ENCODE results near the gene TSPAN18.
"Not testable (repeated sequence)": the region's sequence is repeated elsewhere in the genome, so short reads cannot be mapped to it uniquely, and the experiment has no call there.

Gene TSPAN18

DNA sequence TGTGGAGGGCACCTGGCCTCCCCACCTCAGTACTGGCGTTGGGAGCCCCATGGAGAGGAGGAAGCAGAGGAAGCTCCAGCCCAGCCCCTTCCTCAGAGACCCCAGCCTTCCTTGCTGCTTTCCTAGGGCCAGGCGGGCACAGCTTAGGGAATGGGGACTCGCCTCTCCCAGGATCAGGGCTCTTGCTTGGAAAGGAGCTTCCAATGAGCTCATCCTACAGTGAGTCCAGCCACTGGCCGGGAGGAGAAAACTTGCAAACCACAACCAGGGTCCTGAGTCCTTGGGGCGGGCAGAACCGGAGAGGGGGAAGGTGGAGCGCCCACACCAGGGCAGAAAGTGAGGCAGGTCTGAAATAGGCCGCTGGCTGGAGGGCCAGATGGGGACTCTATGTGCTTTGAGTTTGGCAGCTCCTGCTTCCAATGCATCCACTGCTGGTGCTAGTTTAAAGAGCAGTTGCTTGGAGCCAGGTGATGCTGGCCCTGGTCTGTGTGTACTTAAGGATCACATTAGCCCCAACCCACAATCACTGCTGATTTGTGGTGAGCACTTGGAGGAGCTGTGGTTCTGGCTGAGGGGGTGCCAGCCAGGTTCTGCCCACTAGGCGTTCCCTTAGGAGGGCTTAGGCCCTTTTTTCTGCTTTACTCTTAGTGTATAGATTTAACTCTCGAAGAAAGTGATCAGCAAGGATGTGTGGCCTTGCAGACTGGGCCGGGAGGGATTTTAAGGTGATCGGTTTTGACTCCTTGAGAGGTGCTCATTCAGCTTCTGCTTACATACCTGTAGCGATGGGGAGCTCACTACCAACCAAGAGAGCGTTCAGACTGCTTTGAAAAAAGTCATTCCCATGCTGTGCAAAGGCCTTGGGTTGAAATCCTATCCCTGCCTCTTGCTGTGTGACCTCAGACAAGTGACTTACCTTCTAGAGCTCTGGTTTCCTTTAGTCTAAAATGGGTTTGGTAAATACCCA lies 142.0 kb downstream of the TSPAN18 start:
- DNase-seq (ENCODE audit: low read depth) = no peak

DNA sequence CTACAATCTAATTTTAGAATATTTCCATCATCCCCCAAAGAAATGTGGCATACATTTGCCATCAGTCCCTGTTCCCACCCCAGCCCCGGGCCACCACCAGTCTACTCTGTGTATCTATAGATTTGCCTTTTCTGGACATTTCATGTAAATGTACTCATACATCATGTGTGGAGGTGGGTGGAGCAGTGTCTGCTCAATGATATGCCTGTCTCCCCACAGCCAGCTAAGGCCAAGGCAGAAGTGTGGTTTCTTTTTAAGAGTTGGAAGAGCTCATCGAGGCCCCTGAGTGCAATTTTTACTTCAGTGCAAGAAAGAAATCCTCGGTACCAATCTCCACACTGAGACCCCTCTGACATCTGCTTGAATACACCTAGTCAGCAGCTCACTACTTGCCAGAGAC lies 143.4 kb downstream of the TSPAN18 start:
- DNase-seq (ENCODE audit: low read depth) = no peak

DNA sequence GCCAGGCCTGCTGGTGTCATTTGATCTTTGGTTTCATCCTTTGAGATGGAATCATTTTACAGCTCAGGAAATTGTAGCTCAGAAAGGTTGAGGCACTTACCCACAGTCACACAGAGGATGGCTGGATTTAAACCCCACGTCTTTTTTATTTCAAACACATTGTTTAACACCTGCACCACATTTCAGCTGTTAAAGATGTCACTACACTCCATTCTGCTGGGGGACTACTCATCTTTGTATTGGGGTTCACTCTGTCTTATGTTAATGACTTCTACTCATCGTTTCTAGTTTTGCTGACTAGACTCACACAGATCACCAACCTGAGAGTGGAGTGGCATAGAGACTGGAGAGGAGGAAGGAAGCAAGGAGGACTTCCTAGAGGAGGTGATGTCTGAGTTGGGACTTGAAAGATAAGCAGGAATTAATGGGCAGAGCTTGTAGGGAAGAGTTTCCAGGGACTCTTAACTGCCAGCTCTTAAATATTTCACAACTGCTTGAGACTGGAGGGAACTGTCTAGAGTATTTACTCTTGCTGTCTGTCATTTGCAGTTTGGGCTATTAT lies 143.9 kb downstream of the TSPAN18 start:
- DNase-seq (ENCODE audit: low read depth) = no peak

DNA sequence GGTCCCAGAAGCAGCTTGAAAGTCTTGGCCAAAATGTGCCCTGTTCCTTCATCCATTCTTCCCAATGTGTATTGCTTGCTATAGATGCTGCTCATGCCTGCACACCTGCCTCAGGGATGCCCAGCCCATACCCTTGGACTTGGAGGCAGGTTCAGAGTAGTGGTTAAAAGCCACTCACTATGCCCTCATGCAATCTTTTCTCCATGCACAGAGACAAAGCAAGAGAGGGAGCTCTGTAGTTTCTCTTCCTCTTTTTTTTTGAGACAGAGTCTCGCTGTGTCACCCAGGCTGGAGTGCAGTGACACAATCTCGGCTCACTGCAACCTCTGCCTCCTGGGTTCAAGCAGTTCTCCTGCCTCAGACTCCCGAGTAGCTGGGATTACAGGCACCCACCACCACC lies 144.9 kb downstream of the TSPAN18 start:
- not testable (repeated sequence) for DNase-seq (ENCODE audit: low read depth)

DNA sequence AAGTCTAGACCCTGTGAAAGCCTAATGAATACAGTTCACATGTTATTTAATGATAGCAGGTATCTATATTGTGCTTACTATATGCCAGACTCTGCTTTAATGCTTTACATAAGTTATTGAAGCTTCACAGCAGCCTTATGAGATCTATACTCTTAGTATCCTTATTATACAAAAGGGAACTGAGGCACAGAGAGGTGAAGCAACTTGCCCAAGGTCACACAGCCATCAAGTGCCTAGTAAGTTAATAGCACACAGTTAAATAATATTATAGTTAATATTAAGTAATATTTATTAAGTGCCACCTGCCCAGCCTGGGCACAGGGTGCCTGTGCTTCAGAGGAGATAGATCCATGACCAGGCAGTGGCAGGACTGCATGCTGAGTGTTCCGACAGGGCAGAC lies 145.8 kb downstream of the TSPAN18 start:
- DNase-seq (ENCODE audit: low read depth) = no peak

DNA sequence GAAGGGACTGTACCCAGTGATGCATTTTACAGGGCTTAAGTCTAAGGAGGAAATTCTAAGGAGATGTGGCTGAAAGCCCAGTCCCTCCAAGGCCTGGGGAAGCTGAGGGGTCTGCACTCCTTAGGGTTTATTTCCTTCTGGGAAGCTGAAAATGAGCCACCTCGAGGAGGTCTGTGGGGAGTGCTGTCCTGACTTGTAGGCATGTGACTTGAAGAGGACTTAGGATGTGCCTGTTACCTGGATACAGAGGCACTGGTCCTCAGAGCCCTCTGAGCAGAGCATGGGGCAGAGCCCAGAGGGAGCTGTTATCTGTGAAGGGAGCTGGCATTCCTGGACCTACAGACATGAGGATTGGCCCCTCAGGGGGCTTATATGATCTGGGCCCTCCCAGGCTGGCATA lies 146.8 kb downstream of the TSPAN18 start:
- DNase-seq (ENCODE audit: low read depth) = no peak

DNA sequence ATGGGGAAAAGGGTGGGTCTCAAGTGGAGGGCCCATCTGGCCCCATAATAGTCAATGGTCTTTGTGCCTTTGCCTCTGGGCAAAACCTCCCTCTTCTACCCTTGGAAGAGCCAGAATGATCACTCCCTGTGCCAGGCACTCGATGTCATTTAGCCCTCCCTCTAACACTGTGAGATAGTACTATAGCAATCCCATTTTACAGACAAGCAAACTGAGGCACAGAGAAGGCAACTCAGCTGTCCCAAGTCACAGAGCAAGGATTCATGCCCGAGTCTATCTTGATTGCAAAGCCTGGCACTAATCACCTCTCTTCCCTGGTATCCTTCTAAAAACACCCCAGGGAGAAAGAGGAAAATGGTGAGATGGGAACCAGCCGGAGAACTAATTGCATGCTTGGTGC lies 147.5 kb downstream of the TSPAN18 start:
- DNase-seq (ENCODE audit: low read depth) = no peak

DNA sequence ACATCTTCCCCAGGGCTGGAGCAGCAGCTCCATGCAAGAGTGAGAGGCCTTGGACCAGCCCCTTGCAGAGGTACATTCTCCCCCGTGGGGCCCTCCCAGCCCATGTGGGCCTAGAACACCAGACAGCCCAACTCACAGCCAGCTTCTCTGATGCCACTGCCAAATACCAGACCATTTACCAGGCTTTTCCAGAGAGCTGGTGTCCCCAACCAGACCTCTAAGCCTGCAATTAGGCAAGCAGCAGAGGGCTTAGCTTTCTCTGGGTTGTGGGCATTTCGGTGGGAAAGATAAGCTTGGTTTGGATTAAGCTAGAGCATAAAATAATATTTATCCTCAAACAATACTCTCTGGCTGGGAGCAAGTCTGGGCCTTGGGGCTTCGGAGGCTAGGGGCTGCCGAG lies 148.3 kb downstream of the TSPAN18 start:
- no peak for DNase-seq (ENCODE audit: low read depth)

DNA sequence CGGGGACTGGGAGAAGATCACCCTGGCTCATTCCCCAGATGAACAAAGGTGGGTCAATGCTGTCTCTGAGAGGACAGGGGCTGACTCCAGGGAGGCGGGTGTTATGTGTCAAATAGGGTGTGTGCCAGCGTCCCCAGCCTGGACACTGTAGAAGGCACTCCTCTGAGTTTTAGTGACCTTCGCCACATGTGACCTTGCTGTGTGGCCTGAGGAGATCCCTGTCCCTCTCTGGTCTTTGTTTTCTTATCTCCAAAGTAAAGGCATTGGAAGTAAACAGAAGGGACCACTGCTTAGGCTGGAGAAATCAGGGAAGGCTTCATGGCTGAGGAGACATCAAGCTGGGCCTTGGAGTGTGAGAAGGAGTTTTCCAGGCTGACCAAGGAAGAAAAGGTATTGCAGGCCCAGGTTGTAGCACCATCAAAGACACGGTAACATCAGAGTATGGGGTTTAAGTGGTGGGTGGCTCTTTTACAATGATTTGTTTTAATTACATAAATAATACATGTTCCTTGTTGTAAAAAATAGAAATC lies 149.5 kb downstream of the TSPAN18 start:
- DNase-seq (ENCODE audit: low read depth) = no peak

DNA sequence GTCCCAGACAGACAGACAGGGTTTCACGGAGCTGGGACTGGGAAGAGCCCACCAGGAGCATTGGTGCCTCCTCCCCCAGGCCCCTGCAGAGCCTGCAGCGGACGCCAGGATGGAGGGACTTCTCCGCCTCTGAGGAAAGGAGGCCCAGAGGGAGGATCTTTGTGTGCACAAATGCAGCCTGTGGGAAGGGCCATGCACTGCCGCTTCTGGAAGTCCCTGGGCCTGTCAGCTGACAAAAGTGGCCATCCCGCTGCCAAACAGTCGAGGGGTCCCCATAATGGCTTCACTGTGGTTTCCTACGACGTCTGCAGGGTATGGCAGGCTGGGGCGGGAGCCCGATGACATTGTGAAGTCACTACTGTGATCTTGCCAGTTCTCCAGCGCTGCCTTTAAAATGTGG lies 150.1 kb downstream of the TSPAN18 start:
- DNase-seq (ENCODE audit: low read depth) = no peak

DNA sequence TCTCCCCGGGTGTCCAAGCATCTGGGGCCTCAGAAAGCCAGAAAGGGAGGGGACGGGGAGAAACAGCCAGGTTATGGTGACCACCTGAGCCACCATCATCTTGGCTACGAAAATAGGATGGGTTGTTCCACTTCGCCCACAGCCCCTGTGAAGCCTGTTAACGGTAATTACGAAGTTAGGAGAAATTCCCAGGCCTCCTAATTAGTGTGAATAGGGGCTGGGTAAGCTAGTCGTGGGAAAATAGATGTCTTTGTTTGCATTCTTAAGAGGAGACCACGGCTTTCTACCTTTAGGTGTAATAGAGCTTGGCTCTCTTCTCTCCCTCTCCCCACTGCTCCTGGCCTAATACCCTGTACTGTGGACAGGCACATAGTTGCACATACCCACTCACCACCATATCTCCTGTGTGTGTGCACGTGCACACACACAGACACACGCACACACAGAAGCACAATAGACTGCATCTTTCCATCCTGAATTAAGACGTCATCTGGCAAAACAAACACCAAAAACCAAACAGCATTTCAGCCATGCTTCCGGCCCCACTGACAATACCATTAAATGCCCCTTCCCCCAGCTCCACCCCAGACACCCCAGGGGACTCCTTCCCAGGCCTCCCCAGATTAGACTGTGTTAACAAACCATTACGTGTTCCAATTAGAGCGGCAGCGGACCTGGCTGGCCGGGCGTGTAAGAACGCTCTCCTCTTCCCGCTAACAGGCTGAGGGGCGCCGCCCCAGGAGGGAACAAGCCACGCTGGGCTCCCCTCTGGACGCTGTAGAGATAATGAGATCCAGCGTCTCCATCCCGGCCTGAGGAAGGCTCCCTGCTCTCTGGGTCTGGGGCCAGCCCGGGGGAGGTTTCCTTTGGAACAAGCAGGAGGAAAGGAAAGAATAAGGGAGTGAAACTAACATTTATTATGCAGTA lies 151.1 kb downstream of the TSPAN18 start:
- no peak for DNase-seq (ENCODE audit: low read depth)

DNA sequence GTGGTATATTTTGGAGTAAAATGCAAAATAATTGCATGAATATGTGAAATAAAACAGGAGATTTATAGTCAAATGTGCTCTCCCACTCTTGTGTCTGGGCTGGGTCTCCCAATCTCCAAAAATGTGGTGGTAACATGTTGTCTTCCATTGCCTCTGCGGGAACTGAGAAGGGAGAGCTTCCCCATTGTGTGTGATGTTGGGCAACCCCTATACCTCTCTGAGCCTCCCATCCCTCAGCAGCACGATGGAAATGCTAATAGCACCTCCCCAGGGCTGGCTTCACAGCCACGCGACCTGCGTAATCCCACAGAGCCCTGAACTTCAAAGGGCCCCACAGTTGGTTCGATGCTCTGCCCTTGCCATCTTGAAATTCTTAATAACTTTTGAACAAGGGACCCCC lies 151.9 kb downstream of the TSPAN18 start:
- no peak for DNase-seq (ENCODE audit: low read depth)

DNA sequence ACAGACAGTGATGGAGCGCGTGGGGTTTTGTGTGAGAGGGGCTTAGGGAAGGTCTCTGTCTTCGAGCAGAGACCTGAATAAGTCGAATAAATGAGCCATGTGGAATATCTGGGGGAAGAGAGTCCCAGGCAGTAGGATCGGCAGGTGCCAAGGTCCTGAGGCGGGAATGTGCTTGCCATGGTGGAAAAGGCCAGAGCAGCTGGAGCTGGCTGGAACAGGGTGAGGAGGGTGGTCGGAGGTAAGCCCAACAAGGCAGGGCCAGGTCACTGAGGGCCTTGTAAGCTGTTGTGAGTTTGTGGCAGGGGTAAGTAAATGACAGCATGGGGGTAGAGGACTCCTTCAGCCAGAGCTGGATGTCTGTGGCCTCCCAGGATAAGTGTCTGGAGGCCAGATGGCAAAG lies 152.7 kb downstream of the TSPAN18 start:
- DNase-seq (ENCODE audit: low read depth) = no peak

DNA sequence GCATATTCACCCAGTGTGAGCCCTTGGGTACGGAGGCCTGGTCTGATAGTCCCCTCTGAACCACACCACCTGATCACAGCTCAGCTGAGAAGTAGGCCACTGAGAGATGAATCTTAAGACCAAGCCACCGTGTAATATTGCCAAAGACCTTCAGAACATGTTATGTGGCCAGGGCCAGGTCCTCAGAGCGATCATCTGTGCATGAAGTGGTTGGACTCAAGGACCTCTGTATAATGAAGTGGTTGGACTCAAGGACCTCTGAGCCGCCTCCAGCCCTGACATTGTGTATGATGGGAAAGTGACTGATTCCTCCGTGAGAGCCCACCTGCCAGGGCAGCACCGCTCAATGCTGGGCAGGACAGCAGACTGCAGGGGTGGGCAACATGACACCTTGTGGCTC lies 153.7 kb downstream of the TSPAN18 start:
- no peak for DNase-seq (ENCODE audit: low read depth)

DNA sequence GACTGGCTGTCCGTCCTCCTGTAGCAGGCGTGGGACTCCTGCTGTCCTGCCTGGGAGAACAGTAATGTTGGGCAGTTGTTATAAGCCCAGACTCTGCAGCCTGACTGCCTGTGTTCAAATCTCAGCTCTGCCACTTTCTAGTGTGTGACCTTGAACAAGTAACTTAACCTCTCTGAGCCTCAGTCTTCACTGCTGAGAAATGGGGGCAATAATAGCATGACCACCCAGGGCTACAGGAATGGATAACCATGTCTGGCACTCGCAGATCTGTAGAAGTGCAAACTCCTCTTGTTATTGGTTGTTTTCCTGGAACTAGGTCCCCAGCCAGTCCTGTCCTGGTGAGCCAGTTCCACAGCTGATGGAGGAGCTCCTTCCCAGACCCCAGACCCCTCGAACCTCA lies 154.2 kb downstream of the TSPAN18 start:
- no peak for DNase-seq (ENCODE audit: low read depth)

DNA sequence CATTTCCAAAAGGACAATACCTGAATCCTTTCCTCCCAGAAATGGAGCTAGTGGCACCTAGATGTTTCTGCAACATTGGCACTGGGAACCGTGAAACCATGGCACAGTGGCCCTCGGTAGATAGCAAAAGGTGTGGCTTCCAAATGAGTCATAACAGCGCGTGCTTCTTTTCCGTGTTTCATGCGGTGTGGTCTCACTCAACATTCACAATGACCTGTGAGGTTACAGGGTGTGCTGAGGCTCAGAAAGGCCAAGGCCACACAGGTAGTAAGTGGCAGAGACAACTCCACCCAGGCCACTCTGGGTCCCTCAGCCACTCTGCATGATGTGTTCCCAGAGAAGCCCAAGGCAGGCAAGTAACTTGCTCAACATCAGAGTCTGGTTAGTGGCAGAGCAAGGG lies 156.5 kb downstream of the TSPAN18 start:
- DNase-seq (ENCODE audit: low read depth) = no peak

DNA sequence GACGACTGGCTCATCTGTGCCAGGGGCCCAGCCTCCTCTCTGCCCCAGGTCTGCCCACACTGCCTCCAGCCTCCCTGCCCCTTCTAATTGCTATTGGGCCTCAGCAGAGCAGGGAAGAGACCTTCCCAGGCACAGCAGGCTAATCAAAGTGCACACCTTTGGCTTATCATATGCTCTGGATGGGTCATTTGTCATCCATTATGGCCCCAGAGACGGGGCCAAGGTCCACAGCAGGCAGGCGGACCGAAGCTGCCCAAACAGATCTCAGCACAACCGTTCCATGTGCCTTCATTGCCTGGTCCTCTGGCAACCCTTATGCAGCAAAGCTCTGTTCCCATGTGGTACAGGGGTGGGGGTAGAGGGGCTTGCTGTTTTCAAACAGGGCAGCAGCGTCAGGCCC lies 157.3 kb downstream of the TSPAN18 start:
- no peak for DNase-seq (ENCODE audit: low read depth)

DNA sequence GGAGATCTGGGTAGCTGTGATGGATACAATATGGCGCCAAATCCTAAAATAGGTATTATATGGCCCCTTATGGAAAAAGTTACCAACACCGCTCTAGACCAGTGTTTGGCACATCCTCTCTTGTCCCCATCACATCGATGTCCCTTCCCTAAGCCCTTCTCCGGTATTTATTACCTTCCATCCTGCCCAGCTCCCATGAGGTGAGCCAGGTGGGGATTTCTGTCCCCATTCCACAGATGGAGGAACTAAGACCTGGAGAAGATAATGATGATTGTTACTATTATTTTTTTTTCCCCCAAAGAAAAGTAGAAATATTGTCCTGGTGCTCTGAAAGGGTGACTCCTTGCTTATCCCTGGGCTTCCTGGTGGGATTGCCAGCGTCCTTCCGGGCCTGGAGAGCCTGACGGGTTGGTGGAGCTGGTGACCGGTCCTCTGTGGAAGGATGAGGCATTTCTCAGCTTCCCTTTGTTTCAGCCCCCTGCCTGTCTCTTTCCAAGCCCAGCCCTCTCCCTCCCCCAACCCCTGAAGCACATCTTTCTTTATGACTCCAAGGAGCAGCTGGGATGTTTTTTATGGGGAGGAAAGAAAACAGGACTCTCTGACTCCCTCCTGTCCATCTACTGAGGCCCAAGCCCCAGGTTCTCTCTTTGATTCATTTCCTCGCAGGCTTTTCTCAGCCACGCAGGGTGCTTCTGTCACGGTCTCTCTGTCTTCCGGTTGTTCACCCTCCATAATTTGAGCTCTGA lies 158.5 kb downstream of the TSPAN18 start:
- DNase-seq (ENCODE audit: low read depth) = no peak

DNA sequence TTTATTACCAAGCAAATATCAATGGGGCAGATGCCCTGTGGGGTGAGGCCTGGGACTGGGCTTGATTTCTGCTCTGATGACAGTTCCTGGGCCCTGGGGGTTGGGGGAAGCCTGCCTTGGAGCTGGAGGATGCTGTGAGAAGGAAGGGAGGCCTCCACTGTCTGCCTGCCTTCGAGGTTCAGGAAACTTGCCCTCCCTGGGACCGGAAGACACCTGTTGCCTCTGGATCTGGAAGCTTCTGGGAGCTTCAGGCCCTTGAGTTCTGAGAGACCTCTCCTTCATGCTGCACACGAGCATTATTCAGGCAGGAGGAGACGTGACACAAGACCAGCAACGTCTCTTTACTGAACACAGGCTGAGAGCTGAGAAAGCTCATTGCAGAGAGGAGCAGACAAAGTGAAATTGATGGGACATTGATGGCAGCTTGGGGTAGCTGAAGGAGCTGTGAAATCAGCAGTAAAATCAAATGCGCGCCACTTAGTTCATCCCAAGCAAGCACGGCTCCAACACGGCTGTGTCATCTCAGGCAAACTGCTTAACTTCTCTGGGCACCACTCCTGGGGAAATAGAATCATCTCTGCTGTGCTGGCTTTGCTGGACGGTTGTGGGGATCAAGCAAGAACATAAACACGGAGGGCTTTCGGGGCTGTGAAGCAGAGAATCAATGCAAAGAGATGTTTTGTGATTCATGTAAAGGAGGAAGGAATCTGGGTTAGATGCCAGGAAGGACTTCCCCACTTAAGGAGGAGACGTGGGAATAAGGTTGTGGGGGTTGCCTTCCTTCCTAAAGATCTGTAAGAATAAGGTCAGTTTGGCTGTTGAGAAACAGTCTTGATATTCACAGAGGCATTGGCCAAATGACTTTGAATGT lies 159.4 kb downstream of the TSPAN18 start:
- DNase-seq (ENCODE audit: low read depth) = no peak

DNA sequence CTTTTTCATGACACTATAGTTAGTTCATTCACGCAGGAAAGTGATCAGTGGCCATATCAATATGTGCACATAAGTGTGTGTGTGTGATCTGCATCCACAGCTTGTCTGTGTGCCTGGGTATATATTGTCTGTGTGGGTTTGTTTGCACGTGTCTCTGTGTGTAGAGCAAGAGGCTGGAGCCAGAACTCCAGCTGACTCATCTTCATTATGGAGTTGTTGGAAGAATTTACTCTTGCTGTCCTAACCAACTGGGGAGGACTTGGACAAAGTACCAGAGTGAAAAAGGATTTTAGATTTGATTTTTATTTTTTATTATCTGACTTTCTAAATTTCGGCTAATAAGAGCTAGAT lies 160.0 kb downstream of the TSPAN18 start:
- DNase-seq (ENCODE audit: low read depth) = peak; percentile 16

DNA sequence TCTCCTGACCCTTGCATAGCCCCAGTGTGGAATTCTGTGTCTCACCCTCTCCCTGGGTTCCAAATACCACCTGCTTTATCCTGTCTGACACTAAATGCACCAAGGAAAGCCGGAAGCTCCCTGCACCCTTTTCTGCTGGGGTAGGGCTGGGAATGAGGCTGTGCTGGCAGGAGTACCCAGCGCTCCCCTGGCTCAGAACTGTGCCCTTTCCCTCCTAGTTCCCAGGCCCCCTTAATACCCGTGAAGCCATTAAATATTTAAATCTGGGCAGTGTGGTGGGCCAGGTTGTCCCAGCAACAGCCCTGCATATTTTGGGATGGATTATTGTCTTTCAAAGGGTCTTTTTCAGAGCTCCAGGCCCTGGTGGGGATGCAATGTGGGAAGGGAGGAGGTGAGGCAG lies 160.9 kb downstream of the TSPAN18 start:
- DNase-seq (ENCODE audit: low read depth) = no peak
